GM13976 (cell line): Measurements from ENCODE around the gene CFAP251.

ENCODE experiments used
- DNase-seq: peaks from one replicate; pipeline ENCODE4 v3.0.0; 2012; ENCODE audit warnings: low spot score
- in situ Hi-C: fragments of 300-500 bp; cut with MboI; formaldehyde crosslinking; loops from one replicate; pipeline ENCODE4 v1.12.0; 2022; ENCODE audit warnings: low sequenced_read_pairs, mixed read lengths, inconsistent platforms; ENCODE audit not compliant: unreplicated experiment
- TF ChIP-seq, protein P1 (sequence below): IDR thresholded peaks from 2 replicates; pipeline ENCODE4 v1.5.1; 2012; ENCODE audit warnings: borderline replicate concordance, mild to moderate bottlenecking; ENCODE audit not compliant: insufficient read depth; ENCODE audit errors: extremely low read depth, missing control alignments, control extremely low read depth

Gene CFAP251

DNA sequence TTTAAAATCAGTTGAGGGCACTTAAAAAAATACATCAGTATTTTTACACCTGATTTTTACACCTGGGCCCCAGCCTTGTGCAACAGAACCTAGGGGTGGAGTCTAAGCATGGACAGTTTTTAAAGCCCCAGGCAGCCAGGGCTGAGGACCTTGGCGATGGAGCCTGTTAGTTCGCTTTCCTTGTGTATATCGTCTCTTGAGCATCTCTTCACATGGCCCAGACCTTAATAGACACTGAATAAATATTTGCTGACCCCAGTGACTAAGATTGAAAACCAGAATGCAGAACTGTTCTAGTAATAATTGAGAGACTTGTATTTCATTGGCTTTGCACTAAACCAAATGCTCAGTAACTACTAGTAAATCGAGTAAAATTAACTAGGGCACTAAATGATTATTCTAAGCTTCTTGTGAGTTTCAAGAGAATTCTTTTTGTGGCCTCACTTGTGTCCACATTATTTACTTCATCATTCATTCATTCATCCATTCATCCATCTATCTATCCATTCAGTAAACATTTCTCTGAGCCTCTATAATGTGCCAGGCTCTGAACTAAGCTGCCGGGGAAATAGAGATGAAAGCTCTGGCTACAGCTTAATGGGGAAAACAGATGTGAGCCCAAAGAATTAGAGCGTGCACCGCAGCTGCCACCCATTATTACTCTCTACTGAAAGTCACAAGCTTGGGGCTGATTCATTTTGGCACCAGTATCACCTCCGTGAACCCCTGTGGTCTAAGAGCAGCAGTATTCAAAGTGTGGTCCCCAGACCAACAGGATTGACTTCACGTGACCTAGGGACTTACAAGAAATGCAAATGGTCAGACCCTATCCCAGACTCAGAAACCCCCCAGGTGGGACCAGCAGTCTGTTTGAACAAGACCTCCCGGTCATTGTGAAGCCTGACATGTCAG is 72.6 kb downstream of the CFAP251 start:
- in situ Hi-C loops = no loop called here
- DNase-seq = peak; percentile 73
- TF ChIP-seq, protein P1, sequence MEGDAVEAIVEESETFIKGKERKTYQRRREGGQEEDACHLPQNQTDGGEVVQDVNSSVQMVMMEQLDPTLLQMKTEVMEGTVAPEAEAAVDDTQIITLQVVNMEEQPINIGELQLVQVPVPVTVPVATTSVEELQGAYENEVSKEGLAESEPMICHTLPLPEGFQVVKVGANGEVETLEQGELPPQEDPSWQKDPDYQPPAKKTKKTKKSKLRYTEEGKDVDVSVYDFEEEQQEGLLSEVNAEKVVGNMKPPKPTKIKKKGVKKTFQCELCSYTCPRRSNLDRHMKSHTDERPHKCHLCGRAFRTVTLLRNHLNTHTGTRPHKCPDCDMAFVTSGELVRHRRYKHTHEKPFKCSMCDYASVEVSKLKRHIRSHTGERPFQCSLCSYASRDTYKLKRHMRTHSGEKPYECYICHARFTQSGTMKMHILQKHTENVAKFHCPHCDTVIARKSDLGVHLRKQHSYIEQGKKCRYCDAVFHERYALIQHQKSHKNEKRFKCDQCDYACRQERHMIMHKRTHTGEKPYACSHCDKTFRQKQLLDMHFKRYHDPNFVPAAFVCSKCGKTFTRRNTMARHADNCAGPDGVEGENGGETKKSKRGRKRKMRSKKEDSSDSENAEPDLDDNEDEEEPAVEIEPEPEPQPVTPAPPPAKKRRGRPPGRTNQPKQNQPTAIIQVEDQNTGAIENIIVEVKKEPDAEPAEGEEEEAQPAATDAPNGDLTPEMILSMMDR = no peak

DNA sequence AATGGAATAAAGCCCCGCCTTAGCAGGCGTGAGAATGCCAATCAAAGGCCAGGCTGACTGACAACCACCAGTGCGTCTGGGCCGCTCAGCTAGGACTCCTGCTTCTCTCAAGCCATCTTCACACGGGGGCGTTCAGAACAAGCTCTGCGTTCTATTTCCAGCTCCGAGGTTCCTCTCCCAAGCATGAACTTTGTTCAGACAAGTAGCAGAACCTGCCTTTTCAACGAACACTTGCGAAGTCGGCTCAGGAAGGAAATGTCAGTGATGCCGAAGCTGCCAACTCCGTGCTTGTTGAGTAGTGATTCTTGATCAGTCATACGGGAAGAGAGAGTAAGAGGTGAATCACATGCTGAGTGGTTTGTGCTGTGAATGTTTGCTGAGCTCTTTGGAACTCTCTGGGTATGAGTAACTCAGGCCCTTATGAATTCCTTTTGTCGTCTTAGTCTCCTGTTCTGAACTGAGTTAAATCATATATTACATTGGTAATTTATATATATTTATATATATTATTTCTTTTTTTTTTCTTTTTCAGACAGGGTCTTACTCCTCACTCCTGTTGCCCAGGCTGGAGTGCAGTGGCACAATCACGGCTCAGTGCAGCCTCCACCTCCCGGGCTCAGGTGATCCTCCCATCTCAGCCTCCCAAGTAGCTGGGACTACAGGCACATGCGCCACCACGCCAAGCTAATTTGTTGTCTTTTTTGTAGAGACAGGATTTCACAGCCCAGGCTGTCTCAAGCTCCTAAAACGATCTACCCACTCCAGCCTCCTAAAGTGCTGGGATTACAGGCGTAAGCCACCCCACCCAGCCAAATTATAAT is 73.9 kb downstream of the CFAP251 start:
- TF ChIP-seq, protein P1 = no peak
- DNase-seq = peak; percentile 81
- in situ Hi-C loops = no loop called here

DNA sequence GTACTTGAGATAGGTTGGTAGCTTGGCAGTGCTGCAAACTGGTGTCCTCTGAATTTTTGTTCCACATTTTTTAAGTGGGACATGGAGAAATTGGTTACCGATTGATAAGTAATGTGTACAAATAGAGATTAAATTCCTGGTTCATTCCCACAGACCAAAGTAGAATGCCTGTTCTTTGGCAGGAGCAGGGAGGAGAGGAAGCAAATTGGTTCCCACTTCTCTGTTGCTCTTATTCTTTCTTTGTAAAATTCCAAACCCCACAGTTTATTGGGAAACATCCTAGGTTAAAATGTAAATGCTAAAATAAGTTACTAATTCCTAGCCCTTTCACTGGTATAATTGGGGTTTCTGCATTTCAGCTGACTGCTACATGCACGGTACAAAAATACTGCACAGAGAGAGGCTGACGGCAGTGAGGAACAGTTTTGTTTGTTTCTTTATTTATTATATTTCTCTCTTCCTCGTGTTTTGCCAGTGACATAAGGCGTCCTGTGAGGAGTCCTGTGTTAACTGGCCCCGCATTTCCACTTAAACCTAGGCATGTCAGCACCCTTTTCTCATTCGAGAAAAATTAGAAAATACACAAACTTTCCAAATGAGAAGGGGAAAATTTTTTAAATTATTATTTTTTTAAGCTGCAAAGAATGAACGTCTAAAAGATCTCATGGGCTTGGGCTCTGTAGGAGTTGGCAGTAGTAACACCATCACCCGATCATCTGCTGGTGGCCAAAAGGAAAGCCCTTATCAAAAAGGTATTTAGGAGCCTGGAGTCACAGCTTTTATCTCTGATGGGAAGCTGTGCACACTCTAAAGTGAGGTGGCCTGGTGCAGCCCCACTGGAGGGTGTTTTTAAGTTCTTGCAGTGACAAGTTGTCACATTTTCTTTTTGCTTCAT is 77.9 kb downstream of the CFAP251 start:
- no peak for DNase-seq
- in situ Hi-C loops = no loop called here
- TF ChIP-seq, protein P1 = no peak

DNA sequence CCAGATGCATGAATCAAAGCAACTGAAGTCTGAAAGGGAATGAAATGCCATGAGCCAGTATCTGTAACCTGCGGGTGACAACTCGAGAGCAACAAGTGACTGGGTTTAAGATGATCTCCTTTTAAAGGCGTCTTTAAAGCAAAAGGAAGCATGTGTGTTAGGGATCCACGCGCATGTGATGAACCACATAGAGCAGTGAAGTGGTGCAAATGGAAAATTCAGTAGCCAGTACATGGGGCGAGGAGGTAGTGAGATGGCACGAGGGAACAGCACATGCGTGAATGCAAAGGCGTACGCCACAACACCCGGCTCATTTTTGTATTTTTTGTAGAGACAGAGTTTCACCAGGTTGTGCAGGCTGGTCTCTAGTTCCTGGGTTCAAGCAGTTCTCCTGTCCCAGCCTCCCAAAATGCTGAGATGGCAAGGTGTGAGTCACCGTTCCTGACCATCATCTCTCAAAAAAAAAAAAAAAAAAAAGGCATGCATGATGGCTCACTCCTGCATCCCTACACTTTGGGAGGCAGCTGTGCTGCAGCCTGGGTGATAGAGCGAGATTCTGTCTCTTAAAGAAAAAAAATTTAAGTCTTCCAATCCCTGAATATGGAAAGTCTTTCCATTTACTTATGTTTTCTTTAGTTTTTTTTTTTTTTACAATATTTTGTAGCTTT is 78.7 kb downstream of the CFAP251 start:
- DNase-seq = no peak
- TF ChIP-seq, protein P1 = no peak
- in situ Hi-C loops = no loop called here

DNA sequence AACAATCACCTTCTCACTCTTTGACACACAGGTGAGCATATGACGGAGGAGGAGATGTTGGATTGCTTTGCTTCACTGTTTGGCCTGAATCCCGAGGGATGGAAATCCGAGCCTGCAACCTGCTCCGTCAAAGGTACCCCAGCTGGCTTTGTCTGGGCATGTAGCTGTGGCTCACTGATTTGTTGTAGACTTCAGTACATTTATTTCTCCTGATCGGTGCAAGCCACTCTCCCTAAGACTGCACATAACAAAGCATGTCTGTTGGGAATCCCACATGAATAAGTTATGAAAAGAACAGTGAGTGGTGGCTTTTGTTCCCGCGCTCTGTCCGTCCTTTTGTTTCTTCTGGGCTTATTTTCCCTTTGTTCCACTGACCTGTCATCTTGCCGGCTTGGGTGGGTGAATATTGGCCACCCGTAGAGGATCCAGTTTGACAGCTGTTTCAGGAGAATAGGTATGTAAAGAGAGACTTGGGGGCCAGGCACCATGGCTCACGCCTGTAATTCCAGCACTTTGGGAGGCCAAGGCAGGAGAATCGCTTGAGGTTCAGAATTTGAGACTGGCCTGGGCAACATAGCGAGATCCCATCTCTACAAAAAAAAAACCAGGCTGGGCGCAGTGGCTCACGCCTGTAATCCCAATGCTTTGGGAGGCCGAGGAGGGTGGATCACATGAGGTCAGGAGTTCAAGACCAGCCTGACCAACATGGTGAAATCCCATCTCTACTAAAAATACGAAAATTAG is 83.2 kb downstream of the CFAP251 start:
- no peak for DNase-seq
- in situ Hi-C loops = no loop called here

More for the DNA sequence above, 83.2 kb downstream of the CFAP251 start:
- TF ChIP-seq, protein P1 = no peak
